ENCODE data around the gene IL18RAP.

The IL18RAP gene

DNA sequence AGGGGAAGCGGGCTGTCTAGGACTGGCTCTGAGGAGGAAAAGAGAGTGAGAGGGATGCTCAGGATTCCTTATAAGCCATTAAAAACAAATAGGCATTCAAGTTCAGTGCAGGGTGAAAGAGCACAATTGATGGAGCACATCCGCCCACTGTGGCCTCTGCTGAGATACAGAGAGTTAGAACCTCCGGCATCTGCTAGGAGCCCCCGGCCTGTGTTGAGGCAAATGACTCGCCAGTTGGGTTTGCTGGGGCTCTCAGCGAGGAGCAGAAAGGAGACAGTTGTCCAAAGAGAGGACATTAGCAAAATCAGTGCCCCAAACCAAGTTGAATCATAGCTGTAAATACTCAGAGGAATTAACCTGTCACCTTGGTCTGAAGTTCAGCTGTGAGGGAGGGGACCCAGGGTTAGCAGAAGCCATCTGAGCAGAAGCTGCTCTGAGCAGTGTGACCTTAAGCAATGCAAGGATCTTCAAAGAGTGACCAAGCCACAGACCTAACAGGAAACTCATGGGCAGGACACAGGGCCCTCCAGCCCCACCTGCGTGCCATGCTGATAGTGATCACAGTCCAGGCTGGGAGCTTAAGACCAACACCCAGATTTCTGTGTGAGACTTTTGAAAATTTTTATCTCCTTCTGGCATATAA, 23.3 kb upstream of the IL18RAP start:
- no peak for DNase-seq (ENCODE audit: low read depth)
- no peak overlapping the region for H3K4me3 ChIP-seq (replicated peaks; ENCODE audit: low read depth, low read length)
- TF ChIP-seq, protein P1, sequence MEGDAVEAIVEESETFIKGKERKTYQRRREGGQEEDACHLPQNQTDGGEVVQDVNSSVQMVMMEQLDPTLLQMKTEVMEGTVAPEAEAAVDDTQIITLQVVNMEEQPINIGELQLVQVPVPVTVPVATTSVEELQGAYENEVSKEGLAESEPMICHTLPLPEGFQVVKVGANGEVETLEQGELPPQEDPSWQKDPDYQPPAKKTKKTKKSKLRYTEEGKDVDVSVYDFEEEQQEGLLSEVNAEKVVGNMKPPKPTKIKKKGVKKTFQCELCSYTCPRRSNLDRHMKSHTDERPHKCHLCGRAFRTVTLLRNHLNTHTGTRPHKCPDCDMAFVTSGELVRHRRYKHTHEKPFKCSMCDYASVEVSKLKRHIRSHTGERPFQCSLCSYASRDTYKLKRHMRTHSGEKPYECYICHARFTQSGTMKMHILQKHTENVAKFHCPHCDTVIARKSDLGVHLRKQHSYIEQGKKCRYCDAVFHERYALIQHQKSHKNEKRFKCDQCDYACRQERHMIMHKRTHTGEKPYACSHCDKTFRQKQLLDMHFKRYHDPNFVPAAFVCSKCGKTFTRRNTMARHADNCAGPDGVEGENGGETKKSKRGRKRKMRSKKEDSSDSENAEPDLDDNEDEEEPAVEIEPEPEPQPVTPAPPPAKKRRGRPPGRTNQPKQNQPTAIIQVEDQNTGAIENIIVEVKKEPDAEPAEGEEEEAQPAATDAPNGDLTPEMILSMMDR (IDR thresholded peaks at IDR 0.05; ENCODE audit: low read length, missing control alignments), result no peak

GRCh38 chr2:102401456-102401855, 21.5 kb upstream of the IL18RAP start:
- DNase-seq (ENCODE audit: low read depth), result no peak
- no peak overlapping the region for H3K4me3 ChIP-seq (replicated peaks; ENCODE audit: low read depth, low read length)
- TF ChIP-seq, protein P1 (IDR thresholded peaks at IDR 0.05; ENCODE audit: low read length, missing control alignments), result no peak

DNA sequence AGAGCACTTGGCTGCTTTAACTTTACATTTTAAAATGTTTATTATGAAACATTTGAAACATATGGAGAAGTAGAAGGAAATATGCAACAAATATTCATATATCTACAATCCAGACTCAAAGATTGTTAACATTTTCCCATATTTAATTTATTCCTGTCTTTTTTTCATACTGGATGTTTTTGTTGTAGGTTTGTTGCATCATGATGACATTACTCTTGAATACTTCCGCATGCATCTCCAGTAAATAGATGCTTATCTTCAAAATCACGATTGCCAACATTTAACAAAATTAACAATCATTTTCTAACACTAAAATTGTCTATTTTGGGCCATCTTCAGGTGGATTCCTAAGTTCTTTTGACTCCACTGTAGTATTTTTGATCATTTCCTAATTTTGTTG, 21.1 kb upstream of the IL18RAP start:
- no peak for DNase-seq (ENCODE audit: low read depth)
- no peak overlapping the region for H3K4me3 ChIP-seq (replicated peaks; ENCODE audit: low read depth, low read length)
- TF ChIP-seq, protein P1 (IDR thresholded peaks at IDR 0.05; ENCODE audit: low read length, missing control alignments), result no peak

DNA sequence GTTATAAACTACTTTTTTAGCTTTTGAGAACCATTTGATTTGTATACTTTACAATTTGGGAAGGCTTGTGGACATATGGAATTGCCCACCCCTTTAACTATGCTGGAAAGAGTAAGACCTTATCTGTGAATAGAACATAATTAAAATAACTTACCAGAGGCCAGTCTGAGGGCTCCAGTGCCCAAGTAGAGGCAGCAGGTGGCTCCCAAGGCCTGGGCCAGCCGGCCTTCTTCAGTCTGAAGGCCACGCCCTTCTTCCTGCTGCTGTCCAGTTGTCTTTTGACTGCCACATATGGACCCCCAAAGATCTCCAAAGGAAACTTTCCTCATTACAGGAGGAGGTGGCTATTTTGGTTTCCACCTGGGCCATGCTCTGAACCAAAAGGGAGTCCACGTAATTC, 12.0 kb upstream of the IL18RAP start:
- no peak for DNase-seq (ENCODE audit: low read depth)
- H3K4me3 ChIP-seq (replicated peaks; ENCODE audit: low read depth, low read length), result no peak overlapping the region
- TF ChIP-seq, protein P1 (IDR thresholded peaks at IDR 0.05; ENCODE audit: low read length, missing control alignments), result no peak

DNA sequence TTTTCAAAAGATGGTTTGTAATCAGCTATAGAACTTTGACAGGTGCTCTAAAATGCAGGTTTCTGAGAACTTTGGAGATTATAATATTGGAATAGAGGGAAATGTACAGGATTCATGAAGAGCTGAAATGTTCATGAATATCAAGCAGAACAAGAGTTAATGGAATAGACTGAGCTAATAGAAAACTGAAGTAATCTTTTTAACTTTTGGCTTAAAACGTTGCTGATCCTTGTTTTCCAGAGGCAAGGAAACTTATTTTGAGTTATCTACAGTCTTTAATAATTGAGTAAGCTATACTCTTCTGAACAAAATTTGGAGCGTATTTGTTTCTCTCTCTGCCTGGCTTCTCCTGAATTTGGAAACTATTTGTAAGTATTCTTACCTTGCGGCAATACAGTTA, 10.8 kb upstream of the IL18RAP start:
- no peak overlapping the region for H3K4me3 ChIP-seq (replicated peaks; ENCODE audit: low read depth, low read length)
- DNase-seq (ENCODE audit: low read depth), result no peak
- TF ChIP-seq, protein P1 (IDR thresholded peaks at IDR 0.05; ENCODE audit: low read length, missing control alignments), result no peak

GRCh38 chr2:102417946-102418345, 5.0 kb upstream of the IL18RAP start:
- TF ChIP-seq, protein P1 (IDR thresholded peaks at IDR 0.05; ENCODE audit: low read length, missing control alignments), result no peak
- no peak overlapping the region for H3K4me3 ChIP-seq (replicated peaks; ENCODE audit: low read depth, low read length)
- DNase-seq (ENCODE audit: low read depth), result no peak

- TF ChIP-seq, protein P1 (IDR thresholded peaks at IDR 0.05; ENCODE audit: low read length, missing control alignments), result no peak
- peak; percentile 35 for DNase-seq (ENCODE audit: low read depth)
- no peak overlapping the region for H3K4me3 ChIP-seq (replicated peaks; ENCODE audit: low read depth, low read length)
These were observed 4.5 kb upstream of the IL18RAP start for GRCh38 chr2:102418421-102418961.

Data from fibroblast of pulmonary artery (primary cell).